Anterior cingulate cortex (tissue), 58 donors: ENCODE data around the gene TRAPPC10.
A peak's percentile ranks its signal among the peaks of the same experiment; 100 is the strongest.

ENCODE experiments used
- DNase-seq, 58 donors: peaks; one replicate each; lab custom pipeline; 2025; lab: John Stamatoyannopoulos, UW

Gene TRAPPC10

DNA sequence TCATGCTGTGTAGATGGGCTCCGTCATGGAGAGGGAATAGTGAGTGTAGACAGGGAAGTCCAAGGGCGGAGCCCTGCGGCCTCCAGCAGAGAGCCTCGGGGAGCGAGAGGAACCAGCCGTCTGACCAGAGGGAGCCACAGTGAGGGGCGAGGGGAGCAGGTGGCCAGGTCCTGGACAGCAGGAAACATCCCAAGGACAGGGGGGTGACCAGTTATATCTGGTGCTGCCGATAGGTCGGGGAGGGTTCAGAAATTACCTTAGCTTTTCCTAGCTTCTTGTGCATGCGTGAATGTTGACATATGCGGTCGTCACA is 46.5 kb downstream of the TRAPPC10 start:
- no peak for DNase-seq

DNA sequence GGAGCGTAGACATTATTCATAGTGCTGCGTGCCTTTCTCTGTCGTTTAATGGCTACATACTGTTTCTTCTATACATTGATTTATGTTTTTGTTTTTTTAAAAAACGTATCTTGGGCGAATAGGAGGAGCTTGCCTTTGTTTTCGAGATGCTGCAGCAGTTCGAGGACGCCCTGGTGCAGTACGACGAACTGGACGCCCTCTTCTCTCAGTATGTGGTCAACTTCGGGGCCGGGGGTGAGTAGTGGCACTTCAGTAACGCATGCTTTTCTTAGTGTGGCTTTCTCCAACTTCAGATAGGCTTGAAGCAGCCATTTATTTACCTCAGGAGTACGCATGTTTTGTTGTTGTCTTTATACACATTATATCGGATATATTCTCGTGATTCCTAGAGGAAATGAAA is 46.9 kb downstream of the TRAPPC10 start:
- no peak for DNase-seq

DNA sequence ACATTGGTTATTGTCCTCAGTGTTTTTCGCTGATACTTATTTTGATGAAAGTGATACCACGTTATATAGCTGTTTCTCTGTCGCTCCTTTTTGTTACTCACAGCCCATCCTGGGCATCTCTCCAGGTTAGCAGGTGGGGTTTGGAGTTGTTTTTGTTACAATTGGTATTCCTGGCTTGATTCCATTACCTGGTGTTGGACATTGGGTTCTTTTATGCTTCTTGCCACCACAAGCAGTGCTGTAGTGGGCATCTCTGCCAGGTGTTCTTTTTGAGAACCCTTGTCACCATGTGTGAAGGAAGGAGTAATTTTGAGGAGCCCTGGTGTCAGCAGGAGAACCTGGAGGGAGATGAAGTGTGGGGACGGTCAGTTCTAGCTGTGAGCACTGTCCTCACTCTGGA is 47.6 kb downstream of the TRAPPC10 start:
- DNase-seq, result no peak

GRCh38 chr21:44062380-44062779 is 50.3 kb downstream of the TRAPPC10 start:
- DNase-seq, result no peak

- DNase-seq, result no peak
Measured at GRCh38 chr21:44063151-44063912, 51.2 kb downstream of the TRAPPC10 start.

- DNase-seq, result no peak
Measured at GRCh38 chr21:44064852-44065403, 52.8 kb downstream of the TRAPPC10 start.

DNA sequence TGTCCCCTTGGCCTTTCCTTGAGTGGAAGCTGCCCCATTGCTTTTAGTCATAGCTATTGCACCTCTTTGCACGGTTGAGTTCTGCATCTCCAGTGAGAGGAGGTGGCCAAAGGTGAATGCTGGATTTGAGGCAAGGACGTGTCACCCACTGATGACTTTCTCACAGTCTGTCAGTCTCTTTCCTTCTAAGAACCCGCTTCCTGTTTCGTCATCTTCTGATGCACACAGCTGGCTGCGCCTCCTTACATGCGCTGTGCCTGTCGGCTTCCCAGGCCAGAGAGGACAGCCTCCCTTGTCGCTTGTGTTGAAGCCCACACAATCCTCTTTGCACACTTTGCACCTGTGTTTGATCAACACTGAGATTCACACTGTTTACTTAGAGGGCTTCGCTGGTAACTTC is 53.3 kb downstream of the TRAPPC10 start:
- peak in 2 of 58 donors; percentile 36 to 45 for DNase-seq

- DNase-seq, result no peak
Measured at GRCh38 chr21:44066116-44066515, 54.0 kb downstream of the TRAPPC10 start.

- DNase-seq, result no peak
Measured at GRCh38 chr21:44067011-44067839, 55.1 kb downstream of the TRAPPC10 start.

- no peak for DNase-seq
Measured at GRCh38 chr21:44070391-44070790, 58.3 kb downstream of the TRAPPC10 start.

DNA sequence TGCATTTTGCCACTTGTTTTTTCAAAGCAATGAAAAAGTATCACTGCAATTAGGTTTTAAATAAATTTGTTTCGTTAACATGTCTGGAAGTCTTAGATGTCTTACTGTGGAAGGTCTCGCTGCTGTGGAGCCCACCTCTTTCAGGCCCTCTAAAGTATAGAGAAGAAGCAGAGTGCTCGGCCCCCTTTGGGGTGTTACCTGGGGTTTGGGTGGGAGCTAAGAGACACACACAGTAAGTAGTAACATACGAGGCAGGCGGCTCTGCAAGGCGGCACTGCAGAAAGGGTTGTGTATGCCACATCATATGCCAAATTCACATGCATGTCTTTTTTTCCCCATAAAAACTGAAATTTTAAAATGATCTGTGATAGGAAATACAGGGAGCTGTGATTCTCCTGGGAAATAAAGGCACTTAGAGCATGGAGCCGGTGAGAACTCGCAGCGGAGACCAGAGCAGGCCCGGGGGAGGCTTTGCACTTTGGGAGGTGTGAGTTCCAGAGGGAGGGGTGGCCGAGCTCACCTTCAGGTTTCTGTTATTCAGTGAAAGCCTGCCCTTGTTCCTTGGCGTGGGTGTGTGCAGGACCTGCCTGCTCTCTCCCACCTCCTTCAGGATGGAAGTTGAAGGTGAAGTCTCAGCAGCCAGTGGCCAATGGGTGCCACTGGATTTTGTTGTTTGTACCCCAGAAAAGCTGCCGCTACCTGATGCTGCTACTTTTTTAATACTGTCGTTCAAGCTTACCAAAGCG is 59.4 kb downstream of the TRAPPC10 start:
- DNase-seq, result no peak

- DNase-seq, result no peak
Measured at GRCh38 chr21:44072111-44072510, 60.0 kb downstream of the TRAPPC10 start.

DNA sequence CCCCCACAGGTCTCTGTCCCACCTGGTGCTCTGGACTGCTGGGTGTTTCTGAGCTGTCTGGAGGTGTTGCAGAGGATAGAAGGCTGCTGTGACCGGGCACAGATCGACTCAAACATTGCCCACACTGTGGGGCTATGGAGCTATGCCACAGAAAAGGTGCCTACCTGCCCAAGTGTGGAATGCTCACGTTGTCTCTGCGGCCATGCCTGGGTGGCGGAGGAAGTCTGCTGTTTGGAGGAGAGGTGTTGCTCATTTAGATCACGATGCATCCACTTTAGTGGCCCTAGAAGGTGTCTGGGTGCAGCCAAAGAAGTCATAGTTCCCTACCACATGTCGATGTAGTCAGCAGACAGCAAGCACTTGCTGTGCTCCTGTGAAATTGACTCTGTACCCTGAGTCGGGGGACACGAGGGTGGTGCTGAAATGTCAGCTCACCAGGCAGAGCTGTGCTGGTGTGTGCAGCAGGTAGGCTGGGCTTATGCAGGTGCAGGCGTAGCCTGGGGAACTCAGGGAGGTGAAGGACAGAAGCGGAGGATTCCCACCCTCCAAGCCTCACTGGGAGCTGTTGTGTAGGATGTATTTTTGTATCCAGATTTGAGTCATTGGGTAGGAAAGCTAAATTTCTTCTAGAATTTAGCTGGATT is 62.3 kb downstream of the TRAPPC10 start:
- DNase-seq, result peak in 1 of 58 donors; percentile 63

GRCh38 chr21:44076316-44076715 is 64.2 kb downstream of the TRAPPC10 start:
- no peak for DNase-seq

DNA sequence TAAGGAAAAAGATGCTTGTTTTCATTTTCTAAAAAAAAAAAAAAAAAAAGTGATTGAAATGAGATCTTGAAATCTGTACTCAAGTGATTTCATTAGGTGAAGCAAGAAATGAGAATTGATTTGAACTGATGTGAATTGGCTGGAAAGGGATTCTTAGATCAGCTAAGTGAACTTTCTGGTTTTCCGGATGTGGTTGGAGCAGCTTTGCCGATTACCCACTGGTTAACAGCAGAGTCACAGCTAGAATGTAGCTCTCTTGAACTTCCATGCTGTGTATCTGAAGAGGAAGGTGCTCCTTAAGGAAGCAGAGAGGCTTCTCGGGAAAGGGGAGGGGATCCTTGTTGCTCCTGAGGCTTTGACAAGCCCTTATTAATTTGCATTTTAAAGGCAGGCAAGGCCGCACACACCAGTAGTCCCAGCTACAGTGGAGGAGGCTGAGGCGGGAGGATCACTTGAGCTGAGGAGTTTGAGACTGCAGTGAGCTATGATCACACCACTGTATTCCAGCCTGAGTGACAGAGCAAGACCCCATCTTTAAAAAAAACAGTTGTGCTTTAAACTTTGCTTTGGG is 66.4 kb downstream of the TRAPPC10 start:
- DNase-seq, result no peak

DNA sequence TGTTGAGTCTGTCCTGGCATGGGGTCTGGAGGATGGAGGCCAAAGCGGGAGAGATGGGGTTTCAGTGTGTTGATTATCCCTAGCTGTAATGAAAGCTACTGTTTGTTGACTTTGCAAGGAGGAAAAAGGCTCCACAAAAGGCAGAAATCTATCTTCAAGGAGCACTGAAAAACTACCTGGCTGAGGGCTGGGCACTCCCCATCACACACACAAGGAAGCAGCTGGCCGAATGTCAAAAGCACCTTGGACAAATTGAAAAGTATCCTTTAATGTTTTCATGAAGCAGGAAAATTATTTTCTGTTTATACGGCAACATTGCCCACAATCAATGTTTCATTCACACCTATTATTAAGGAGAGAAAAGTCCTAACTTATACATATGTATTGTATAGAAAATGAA is 67.3 kb downstream of the TRAPPC10 start:
- no peak for DNase-seq

DNA sequence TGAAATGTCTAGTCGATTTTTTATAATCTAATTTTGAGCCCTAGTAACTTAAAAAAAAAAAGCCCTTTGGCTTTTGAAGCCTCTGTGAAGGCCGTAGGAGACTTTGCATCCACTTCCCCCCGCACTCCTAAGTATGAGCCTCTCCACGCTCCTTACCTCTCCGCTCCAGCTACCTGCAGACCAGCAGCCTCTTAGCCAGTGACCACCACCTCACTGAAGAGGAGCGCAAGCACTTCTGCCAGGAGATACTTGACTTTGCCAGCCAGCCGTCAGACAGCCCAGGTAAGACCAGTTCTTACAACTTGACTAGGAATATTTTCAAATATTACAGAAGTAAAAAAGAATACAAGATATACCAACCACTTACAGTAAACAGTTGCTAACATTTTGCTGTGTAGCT is 67.7 kb downstream of the TRAPPC10 start:
- DNase-seq, result no peak

- DNase-seq, result no peak
Measured at GRCh38 chr21:44082648-44083440, 70.7 kb downstream of the TRAPPC10 start.

DNA sequence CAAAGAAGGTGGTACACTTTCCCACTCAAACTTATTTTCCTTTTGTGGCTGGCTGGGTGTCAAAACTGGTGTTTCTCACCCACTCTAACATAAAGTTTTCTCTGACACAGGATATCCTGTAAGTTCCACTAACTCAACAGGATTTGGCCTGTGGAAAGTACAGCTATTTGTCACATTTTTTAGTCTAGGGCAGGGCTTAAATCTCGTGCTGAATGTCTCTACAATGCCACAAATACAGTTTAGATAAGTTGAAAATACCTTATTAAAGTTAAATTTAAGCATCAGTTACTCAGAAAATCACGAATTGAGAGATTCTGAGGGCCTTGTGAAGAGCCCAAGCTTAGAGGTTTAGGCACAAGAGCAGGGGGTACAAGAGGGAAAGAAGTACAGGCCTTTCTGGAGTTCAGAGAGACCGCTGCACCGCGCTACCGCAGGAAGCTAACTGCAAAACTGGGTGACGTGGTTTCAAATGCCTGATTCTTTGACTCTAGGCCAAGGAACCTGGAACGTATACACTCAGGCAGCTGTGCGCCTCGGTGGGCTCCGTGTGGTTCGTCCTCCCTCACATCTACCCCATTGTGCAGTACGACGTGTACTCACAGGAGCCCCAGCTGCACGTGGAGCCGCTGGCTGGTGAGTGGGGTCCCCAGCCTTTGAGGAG is 71.7 kb downstream of the TRAPPC10 start:
- no peak for DNase-seq
